ENCODE measurements around the gene RNF224. TPM values are rescaled to one million over a fixed set of nuclear protein-coding genes. Genes with fewer than 3 reads are reported as not detected.

RNF224 gene
- polyA plus RNA-seq, 1 of the 3 experiments (the other 2 are of a cell fraction): 0.03 TPM

- Histone ChIP-seq H2AFZ (ENCODE audit: low read depth) (no peak overlapping the region), H3K9me3 (no peaks in the 10 kb centered on the region), H3K9ac (no peak overlapping the region), H3K4me2 (no peak overlapping the region), H3F3A (replicated peaks; ENCODE audit: insufficient read depth) (peaks cover 8% of the 10 kb centered on the region), H3K4me3 (ENCODE audit: low read depth in 2 of 2, low read length in 1 of 2) (no peak overlapping the region), H3K9me2 (no peaks in the 10 kb centered on the region), H3K27ac (ENCODE audit: low read depth in 2 of 2, low read length in 1 of 2) (no peak overlapping the region), H4K20me1 (ENCODE audit: insufficient read depth) (0 out of 2 replicates have a peak, but pooled peaks cover 3% of the 10 kb centered on the region), H3K4me1 (ENCODE audit: control insufficient read depth in 1 of 2, insufficient read depth in 2 of 2, low read depth in 1 of 2, low read length in 1 of 2) (peaks cover 0 to 8% of the 10 kb centered on the region in 2 experiments; a peak in 2 of 4 replicates), H3K79me2 (ENCODE audit: insufficient read depth) (no peaks in the 10 kb centered on the region), H3K27me3 (ENCODE audit: insufficient read depth) (no peaks in the 10 kb centered on the region), H3K36me3 (replicated peaks in 1 of 2; ENCODE audit: control insufficient read depth in 1 of 2, insufficient read depth in 2 of 2, low read length in 1 of 2) (peaks cover 0 to 16% of the 10 kb centered on the region in 2 experiments)
- WGBS (ENCODE audit: low lambda C conversion rate): 55% methylated on average over 12 of the region's 30 CpGs
- CTCF ChIA-PET: interaction anchor here (0.9 to 1.7 kb wide), 6 partner anchors 10 to 131 kb away, joined by 3 to 8 read pairs (median 3); no protein-coding TSS in a partner anchor
- no peak for TF ChIP-seq RXRA (IDR thresholded peaks at IDR 0.05; ENCODE audit: borderline replicate concordance, low read depth)
- no peak for TF ChIP-seq FOSL2 (IDR thresholded peaks at IDR 0.05; ENCODE audit: borderline replicate concordance, low read depth)
- no peak for TF ChIP-seq RCOR1 (IDR thresholded peaks at IDR 0.05; ENCODE audit: low read length)
- TF ChIP-seq POLR2AphosphoS5 (IDR thresholded peaks at IDR 0.05; ENCODE audit: low read depth, low read length): no peak
- TF ChIP-seq NRF1 (IDR thresholded peaks at IDR 0.05; ENCODE audit: low read depth, low read length): no peak
- TF ChIP-seq EP300 (IDR thresholded peaks at IDR 0.05; ENCODE audit: borderline replicate concordance in 1 of 2, low read depth in 1 of 2, low read length in 1 of 2): no peak
- TF ChIP-seq GABPA (IDR thresholded peaks at IDR 0.05; ENCODE audit: low read depth): no peak
- no peak for TF ChIP-seq CHD2 (IDR thresholded peaks at IDR 0.05; ENCODE audit: low read length, partially characterized antibody)
- no peak for TF ChIP-seq TEAD4 (IDR thresholded peaks at IDR 0.05; ENCODE audit: borderline replicate concordance, insufficient read depth)
- no peak for TF ChIP-seq SMC3 (IDR thresholded peaks at IDR 0.05; ENCODE audit: low read depth, low read length)
- DNase-seq: no peak
- POLR2A ChIA-PET: no interaction called here
These were observed 49.4 kb downstream of the RNF224 start for GRCh38 chr9:137276473-137277328.

GRCh38 chr9:137277329-137278041 lies 50.2 kb downstream of the RNF224 start, which contains the start of gene TOR4A:
TOR4A (plus strand) TSS chr9:137277726; CDS start chr9:137278690, 964 bp downstream.
- POLR2A ChIA-PET: no interaction called here
- H3K27me3 ChIP-seq (ENCODE audit: insufficient read depth): no peaks in the 10 kb centered on the region
- CTCF ChIA-PET: interaction anchor here (0.9 to 1.7 kb wide), 6 partner anchors 9 to 130 kb away, joined by 3 to 8 read pairs (median 3); no protein-coding TSS in a partner anchor
- H3F3A ChIP-seq (replicated peaks; ENCODE audit: insufficient read depth): peaks cover 12% of the 10 kb centered on the region
- H3K79me2 ChIP-seq (ENCODE audit: insufficient read depth): no peaks in the 10 kb centered on the region
- no peaks in the 10 kb centered on the region for H3K9me2 ChIP-seq
- no peaks in the 10 kb centered on the region for H3K9me3 ChIP-seq
- H4K20me1 ChIP-seq (ENCODE audit: insufficient read depth): 0 out of 2 replicates have a peak, but pooled peaks cover 3% of the 10 kb centered on the region
- H3K4me3 ChIP-seq (ENCODE audit: low read depth in 2 of 2, low read length in 1 of 2): peak within 1 kb of the TSS in 1 of 2 experiments; percentile 2; a peak in 1 of 4 replicates
- H3K36me3 ChIP-seq (replicated peaks in 1 of 2; ENCODE audit: control insufficient read depth in 1 of 2, insufficient read depth in 2 of 2, low read length in 1 of 2): peaks cover 0 to 12% of the 10 kb centered on the region in 2 experiments
- H3K27ac ChIP-seq (ENCODE audit: low read depth in 2 of 2, low read length in 1 of 2): no peak within 1 kb of the TSS
- no peak for DNase-seq
- H3K4me2 ChIP-seq: no peak within 1 kb of the TSS
- 78% methylated on average over 15 of the region's 25 CpGs for WGBS (ENCODE audit: low lambda C conversion rate)
- no peak within 1 kb of the TSS for H3K9ac ChIP-seq
- no peak within 1 kb of the TSS for H2AFZ ChIP-seq (ENCODE audit: low read depth)
- H3K4me1 ChIP-seq (ENCODE audit: control insufficient read depth in 1 of 2, insufficient read depth in 2 of 2, low read depth in 1 of 2, low read length in 1 of 2): peaks cover 0 to 8% of the 10 kb centered on the region in 2 experiments; a peak in 2 of 4 replicates
- no peak for TF ChIP-seq JUND (IDR thresholded peaks at IDR 0.05)
- no peak for TF ChIP-seq RXRA (IDR thresholded peaks at IDR 0.05; ENCODE audit: borderline replicate concordance, low read depth)
- TF ChIP-seq POLR2AphosphoS5 (IDR thresholded peaks at IDR 0.05; ENCODE audit: low read depth, low read length): no peak
- TF ChIP-seq FOSL2 (IDR thresholded peaks at IDR 0.05; ENCODE audit: borderline replicate concordance, low read depth): no peak
- TF ChIP-seq FOXM1 (IDR thresholded peaks at IDR 0.05; ENCODE audit: low read depth): no peak
- no peak for TF ChIP-seq RCOR1 (IDR thresholded peaks at IDR 0.05; ENCODE audit: low read length)
- TF ChIP-seq EP300 (IDR thresholded peaks at IDR 0.05; ENCODE audit: borderline replicate concordance in 1 of 2, low read depth in 1 of 2, low read length in 1 of 2): no peak
- no peak for TF ChIP-seq MAX (IDR thresholded peaks at IDR 0.05; ENCODE audit: low read depth)
- no peak for TF ChIP-seq USF1 (IDR thresholded peaks at IDR 0.05; ENCODE audit: borderline replicate concordance, low read depth)
- TF ChIP-seq NFIC (IDR thresholded peaks at IDR 0.05; ENCODE audit: borderline replicate concordance): no peak
- TF ChIP-seq TAF1 (IDR thresholded peaks at IDR 0.05; ENCODE audit: borderline replicate concordance, low read depth, low read length): no peak
- TF ChIP-seq SIN3A (IDR thresholded peaks at IDR 0.05; ENCODE audit: borderline replicate concordance, low read depth, low read length): no peak
- TF ChIP-seq YY1 (IDR thresholded peaks at IDR 0.05; ENCODE audit: low read depth): no peak

Data from SK-N-SH (cell line).